HG03108 (cell line): ENCODE results near the gene SHISA4.
"Not testable (repeated sequence)": the region's sequence is repeated elsewhere in the genome, so short reads cannot be mapped to it uniquely, and the experiment has no call there.

Experiments used
- ATAC-seq: cut with Tn5 transposase; IDR thresholded peaks from one replicate; pipeline ENCODE4 v1.9.1; 2021; ENCODE audit warnings: moderate library complexity; ENCODE audit not compliant: unreplicated experiment

SHISA4 gene

DNA sequence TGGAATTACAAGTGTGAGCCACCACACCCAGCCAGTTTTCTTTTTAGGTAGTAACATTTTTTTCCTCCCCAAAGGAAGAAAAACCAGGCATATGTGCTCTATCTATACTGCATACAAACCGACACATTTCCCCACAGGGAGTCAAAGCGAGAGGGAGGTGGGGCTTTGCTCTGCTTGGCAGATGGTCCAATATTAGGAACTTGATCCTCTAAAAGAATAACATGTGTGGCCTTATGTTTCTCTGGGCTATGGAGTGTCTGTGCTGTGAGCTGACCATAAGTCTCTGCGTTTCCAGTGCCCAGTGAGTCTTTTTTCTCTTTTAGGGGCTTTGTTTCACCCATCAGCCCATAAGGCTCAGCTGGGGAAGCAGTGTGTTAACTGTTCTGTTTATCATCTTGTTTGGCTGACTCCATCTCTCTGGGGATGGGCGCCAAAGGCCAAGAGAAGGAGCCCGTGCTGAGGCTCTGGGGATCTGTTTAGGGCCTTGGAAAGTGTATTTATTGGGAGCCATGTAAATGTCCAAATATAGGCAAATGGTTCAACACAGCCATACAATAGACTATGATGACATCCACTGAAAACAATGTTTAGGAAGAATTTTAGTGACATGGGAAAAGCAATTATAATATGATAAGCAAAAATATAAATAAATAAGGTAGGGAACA, 37.4 kb downstream of the SHISA4 start:
- no peak for ATAC-seq

DNA sequence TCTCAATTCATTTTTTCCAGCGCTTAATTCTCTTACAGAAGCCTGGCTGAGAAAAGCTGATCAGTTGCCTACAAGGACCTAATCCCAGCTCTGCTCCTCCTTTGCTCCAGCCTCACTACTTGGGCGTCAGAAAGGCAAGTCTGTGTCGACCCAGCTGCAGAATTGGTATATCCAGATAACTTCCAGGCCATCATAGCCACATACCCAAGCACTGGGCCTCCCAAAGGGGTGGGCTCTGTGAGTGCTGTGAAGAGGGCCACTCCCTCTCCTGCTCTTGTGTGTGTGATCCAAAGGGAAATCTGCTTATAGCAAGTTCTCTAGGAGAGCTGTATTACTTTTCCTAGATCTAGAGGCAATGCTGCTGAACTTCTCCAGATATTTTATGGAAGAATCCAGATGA, 39.6 kb downstream of the SHISA4 start:
- ATAC-seq = no peak

DNA sequence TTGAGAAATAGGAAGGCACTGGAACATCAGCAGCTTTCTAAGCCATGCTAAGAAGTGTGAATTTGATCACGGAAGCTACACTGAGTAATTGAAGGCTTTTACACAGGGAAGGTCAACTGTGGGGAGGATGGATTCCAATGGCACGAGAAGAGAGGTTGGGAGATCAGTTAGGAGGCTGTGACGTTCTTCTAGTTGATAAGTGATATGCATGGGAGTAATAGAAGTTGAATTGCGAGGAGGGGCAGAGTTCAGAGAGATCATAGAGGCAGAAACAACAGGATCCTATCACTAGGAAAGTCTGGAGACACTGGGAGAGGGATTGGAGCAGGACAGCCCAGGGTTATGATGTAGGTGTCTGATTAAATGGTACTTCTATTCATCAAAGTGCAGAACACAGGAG, 41.4 kb downstream of the SHISA4 start:
- ATAC-seq = no peak

DNA sequence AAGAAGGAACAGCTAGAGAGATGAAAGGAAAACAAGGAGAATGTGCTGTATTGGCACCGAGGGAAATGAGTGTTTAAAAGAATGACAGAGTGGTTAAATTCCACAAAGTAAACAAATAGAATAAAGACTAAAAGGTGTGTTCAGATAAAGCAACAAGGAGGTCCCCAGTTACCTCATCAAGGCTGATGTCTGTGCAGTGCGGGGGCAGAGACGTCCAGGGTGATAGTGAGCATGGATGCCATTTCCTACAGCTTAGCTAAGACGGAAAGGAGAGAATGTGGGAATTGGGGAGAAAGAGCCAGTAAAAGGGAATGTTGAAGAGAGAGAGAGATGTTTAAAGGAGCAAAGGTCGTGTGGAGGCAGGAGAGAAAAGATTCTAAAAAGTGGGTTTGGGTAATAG, 42.1 kb downstream of the SHISA4 start:
- ATAC-seq = no peak

DNA sequence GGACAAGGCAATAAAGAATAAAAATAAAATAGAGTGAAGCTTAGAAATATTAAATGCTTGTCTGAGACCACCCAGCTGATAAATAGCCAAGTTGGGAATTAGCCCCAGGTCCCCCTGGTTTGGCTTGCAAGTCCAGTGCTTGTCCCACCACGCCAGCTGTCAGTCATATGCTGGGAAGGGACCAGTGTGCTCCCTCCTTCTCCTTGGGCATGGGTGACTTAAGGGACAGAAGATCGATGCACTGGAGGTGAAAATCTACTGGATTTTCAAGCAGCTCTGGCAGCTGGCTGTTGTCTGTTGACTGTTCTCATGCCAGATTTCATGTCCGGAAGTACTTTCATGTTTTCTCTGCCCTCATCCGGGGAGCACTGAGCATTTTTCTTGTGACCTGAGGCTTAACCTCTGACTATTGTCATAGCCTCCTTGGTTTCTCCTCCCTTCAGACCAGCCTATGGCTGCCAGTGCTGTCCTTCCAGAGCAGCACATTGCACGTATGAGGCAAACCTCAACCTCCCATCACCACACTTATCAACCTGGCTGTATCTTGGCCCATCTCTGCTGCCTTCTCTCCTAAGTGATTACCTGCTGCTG, 45.2 kb downstream of the SHISA4 start:
- no peak for ATAC-seq

DNA sequence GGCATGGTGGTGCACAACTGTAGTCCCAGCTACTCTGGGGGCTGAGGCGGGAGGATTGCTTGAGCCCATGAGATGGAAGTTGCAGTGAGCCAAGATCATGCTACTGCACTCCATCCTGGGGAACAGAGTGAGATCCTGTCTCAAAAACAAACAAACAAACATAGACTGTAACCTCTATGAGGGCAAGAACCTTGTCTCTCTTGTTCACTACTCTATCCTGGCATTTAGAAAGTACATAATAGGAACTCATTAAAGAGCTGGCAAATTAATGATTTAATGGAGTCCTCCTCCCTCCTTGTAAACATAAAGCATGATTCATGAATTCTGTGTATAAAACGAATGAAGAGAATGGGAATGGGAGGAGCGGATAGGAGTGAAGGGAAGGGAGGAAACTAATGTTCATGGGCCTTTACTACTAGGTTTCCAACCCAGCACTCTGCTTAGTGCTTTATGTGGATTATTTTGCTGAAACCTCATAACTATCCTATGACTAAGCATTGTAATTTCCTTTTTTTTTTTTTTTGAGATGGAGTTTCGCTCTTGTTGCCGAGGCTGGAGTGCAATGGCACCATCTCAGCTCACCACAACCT, 49.0 kb downstream of the SHISA4 start:
- no peak for ATAC-seq

DNA sequence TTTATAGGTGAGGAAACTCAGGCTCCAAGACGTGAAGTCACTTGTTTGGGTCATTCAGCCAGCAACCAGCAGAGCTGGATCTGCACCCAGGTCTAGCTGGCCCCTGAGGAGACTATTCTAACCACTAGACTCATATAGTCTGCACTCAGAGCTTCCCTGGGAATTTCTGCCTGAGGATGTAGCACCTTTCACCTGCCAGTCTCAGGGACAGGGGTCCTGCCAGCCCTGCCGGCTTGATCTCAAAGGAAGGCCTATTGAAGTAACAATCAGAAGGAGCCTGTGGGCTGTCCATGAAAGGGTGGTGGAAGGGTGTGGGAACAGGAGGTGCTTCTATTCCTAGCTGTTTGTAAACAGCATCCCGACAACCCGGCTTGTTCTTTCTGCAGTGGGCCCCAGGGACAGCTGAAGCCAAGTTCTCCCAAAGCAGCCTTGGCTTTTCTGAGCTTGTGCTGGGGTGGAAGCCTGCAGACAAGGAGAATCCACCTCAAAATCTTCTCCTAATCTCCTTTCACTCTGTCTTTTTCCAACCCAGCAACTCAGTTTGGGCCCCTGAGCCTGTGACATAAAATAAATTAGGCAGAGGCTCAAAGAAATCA, 49.8 kb downstream of the SHISA4 start:
- ATAC-seq = no peak

DNA sequence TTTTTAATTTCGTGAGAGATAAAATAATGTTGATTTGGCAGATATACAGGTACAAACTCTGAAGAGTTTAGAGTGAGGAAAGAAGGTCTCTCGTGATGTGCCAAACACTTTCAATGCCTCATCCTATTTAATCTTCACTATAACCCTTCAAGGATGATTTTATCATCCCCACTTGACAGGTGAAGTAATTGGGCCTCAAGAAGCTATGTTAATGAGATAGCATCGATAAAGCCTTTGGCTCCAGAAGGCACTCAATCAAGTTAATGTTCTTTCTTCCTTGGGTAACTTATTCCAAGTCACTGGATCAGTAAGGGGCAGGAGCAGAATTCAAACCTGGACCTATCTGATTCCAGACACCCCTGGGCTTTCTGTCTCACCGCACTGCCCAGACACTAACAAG, 50.5 kb downstream of the SHISA4 start:
- ATAC-seq = no peak

DNA sequence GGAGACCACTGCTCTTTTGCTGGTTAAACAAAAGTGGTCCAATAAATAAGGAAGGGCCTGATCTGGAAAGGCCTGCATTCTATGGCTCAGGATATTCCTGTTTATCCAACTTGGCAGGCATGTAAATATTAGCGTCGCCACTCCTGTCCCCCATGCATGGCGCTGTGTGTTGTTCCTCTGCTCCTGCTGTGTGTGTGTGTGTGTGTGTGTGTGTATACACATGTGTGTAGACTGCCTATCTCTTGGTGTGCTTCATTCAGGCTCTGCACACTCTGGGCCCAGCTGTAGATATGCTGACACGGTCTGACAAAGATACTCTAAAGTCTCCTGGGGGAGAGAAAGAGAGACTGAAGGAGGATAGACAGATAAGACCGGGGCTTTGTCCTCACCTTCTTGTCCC, 50.9 kb downstream of the SHISA4 start:
- ATAC-seq = no peak

DNA sequence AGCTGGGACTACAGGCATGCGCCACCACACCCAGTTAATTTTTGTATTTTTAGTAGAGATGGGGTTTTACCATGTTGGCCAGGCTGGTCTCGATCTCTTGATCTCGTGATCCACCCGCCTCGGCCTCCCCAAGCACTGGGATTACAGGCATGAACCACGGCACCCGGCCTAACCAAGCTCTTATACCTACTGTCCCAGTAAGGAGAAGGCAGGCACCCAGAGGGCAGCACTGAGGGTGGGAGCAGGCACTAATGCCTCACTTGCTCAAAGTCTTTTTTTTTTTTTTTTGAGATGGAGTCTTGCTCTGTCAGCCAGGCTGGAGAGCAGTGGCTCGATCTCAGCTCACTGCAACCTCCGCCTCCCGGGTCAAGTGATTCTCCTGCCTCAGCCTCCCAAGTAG, 51.6 kb downstream of the SHISA4 start:
- ATAC-seq = not testable (repeated sequence)

DNA sequence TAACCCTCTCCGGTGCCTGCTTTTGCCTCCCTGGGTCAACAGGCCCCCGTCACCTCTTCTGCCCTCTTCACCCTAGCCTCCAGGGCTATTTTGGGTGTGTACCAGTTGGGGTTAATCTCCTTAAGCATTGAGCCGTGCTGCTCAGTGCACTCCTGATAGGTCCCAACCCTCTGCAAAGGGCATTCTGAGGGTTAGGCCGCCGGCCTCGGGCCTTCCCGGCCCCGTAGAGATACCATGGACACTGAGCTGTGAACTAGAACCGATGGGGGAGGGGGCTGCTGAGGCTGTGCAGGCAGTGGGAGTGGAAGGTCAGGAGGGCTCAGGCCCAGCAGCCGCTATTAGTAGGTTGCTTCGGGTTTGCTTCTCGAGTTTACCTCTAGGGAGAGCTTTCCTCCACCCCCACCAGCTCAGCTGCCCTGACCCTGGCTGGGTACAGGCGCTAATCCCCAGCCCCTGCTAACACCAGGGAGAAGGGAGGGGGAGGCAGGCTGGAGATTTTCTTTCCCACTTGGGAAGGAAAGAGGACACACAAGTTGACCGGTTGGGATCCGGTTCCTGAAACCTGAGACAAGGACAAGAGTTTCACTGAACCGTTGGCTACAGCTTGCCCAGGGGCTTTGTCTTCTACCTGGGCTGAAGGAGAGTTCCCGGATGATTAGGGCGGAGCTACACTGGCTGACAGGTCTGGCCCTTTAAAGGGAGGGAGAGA, 52.9 kb downstream of the SHISA4 start:
- no peak for ATAC-seq

DNA sequence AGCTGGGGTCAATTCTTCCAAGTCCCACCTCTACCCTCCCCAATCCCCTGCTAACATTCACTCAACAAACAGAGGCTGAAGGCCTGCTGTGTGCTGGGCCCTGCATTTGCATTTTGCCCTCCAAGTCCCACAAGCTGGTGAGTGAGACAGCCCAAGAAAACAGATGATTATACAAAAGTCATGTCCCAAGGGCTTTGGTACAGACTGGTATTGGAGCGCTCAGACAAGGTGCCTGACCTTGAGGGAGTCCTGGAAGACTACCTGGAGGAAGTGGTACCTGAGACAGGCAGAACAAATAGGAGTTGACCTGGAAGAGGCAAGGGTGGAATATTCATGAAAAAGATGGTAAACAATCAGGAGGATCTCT, 53.4 kb downstream of the SHISA4 start:
- ATAC-seq = no peak
